NCI-H2196 treated with DMSO at 0.1 percent for 48 hours (cell line): ENCODE data around the gene PRF1.
"Not testable (repeated sequence)": the region's sequence is repeated elsewhere in the genome, so short reads cannot be mapped to it uniquely, and the experiment has no call there.

Experiments used
- DNase-seq: peaks from one replicate; lab custom pipeline; 2025; ENCODE audit not compliant: unreplicated experiment; lab: John Stamatoyannopoulos, UW

The PRF1 gene

DNA sequence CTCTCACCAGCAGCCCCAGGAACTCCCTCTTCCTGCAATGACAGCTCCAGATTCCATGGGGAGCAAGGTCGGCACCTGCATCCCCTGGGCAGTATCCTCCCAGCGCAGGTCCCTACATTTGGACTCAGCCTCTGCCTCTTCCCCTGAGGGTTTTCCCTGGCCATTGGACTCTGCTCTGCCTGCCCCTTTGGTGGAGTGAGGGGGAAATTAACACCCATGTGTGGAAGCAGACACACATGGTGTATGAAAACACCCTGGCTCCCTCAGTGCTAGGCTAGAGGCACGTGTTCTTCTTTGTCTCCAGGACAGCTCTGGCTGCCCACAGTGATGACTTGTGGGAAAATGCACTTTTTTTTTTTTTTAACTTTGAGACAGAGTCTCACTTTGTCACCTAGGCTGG is 8.4 kb downstream of the PRF1 start:
- no peak for DNase-seq

DNA sequence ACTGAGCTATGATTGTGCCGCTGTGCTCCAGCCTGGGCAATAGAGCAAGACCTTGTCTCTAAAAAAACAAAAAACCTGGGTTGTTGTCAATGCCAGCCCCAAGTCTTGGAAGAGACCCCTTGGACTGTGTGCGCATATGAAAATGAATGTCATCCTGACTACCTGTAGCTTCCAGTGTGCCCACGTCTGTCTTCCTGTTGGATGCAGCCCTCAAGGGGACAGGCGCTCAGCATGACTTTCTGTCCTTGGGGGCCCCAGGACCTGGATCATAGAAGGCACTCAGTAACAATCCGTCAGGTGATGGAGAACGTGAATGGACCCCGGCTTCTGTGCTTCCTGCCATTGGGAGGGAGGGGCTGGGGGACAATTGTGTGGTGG is 9.0 kb downstream of the PRF1 start:
- no peak for DNase-seq

DNA sequence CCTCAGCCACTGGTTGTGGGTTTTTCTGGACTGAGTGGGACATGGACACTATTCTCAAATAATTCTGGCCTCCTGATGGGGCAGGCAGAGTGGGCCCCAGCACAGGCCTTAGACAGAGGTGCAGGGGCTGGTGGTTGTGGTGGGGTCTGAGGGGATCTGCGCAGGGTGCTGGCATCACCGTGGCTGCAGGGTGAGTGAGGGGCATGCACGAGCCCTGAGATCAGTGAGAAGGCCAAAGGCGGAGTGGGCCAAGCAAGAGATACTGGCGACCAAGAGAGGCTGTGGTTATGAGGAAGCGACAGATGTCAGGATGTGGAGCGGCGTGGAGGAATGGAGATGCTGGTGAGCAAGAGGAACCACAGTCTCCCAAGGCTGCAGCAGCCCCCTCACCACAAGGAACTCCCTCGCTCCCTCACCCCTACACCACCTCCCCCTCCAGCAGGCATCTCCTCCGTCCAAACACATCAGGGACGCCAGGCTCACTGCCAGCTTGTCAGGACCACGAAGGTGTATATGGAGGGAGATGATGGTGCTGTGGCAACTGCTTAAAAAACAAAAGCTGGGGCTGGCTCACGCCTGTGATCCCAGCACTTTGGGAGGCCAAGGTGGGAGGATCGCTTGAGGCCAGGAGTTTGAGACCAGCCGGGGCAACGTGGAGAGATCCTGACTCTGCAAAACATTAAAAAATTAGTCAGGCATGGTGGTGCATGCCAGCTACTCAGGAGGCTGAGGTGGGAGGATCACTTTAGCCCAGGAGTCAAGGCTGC is 9.6 kb downstream of the PRF1 start:
- DNase-seq = no peak

DNA sequence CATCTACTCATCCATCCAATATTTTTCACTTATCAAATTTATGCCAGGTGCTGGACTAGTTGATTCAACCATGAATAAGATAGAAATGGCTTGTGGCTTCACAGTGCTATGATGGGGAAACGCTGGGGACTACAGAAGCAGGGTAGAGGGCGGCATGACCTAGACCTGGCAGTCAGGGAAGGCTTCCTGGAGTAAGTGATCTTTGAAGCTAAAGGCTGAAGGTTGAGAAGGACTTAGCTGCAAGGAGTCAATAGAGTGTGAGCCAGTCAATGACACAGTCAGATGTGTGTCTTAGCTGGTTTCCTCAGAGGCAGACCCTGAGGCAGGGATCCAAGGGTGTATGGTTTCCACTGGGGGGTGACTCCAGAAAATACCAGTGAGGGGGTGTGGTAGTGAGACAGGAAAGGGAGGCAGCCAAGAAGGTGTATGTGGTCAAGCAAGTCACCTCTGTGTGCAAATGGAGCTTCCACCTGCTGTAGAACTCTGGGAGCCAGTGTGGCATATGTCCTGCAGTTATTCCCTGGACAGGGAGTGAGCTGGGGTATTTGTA is 10.3 kb downstream of the PRF1 start:
- no peak for DNase-seq

DNA sequence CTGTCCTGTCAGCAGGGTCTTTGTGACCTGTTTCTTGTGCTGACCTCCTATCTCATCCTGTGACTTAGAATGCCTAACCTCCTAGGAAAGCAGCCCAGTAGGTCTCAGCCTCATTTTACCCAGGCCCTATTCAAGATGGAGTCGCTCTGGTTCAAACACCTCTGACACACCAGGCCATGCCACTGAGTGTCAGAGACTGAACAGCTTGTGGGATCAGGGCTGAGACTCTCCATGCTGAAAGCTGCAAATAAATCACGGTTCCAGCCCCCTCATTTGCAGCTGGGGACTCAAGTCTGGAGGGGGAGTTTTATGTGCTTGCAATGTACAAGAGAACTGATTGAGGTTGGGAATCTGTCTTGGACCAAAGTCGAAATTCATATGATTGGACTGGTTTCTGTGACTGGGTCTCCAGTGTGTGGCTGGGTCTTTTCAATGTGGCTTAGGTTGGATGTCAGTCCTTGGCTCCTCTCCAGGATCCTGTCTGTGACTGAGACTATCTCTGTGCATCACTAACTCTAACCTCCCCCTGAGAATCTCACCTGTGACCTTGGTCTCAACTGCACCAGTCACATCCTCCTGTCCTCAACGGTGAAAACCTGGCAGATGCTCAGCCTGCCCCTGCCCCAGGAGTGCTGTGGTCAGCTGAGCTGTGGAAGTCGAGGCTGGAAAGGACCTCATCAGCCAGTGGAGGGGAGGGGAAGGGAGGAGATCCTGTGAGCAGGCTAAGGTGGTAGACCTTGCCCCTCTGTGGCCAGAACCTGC is 11.7 kb downstream of the PRF1 start:
- DNase-seq = no peak

DNA sequence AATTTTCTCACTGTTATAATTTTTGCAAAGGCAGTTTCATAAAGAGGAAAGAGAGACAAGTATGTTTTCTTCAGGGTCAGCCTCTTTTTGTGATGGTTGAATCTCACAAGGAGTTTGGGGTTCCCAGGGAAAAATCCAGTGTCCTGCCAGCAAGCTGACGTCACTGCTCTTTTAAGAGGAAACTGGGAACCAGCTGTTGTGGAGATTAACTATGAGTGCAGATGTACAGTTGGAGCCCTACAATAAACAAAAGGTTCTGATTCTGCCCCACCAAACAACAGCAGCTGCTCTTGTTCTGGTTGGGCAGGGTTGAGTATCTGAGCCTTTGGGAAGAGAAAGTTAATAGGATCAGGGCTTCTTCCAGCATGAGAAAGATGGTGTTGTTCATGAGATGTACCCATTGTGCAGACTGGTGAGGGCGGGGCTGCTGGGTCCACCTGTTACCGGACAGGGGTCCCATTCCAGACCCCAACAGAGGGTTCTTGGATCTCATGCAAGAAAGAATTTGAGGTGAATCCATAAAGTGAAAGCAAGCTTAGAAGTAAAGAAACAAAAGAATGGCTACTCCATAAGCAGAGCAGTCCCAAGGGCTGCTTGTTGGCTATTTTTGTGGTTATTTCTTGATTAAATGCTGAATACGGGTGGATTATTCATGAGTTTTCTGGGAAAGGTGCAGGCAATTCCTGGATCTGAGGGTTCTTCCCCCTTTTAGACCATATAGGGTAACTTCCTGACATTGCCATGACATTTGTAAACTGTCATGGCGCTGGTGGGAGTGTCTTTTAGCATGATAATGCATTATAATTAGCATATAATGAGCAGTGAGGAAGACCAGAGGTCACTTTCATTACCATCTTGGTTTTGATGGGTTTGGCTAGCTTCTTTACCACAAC is 12.5 kb downstream of the PRF1 start:
- no peak for DNase-seq

GRCh38 chr10:70588859-70589570 is 13.5 kb downstream of the PRF1 start:
- no peak for DNase-seq

- no peak for DNase-seq
Measured at GRCh38 chr10:70588255-70588654, 14.3 kb downstream of the PRF1 start.

DNA sequence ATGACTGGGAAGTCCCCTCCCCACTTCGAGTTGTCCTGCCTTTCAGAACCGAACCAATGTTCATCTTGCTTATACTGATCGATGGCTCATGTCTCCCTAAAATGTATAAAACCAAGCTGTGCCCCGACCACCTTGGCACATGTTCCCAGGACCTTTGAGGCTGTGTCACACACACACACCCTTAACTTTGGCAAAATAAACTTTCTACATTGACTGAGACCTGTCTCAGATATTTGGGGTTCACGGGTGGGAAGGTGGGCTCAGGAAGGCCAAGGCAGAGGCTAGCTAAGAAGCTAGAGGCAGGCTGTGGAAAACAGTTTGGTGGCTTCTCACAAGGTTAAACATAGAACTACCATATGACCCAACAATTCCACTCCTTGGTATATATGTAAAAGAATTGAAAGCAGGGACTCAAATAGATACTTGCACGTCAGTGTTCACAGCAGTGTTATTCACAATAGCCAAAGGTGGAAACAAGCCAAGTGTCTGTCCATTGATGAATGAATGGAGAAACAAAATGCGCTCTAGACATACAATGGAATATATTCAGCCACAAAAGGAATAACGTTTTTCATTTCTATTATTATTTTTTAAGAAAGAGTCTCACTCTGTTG is 15.4 kb downstream of the PRF1 start:
- no peak for DNase-seq

DNA sequence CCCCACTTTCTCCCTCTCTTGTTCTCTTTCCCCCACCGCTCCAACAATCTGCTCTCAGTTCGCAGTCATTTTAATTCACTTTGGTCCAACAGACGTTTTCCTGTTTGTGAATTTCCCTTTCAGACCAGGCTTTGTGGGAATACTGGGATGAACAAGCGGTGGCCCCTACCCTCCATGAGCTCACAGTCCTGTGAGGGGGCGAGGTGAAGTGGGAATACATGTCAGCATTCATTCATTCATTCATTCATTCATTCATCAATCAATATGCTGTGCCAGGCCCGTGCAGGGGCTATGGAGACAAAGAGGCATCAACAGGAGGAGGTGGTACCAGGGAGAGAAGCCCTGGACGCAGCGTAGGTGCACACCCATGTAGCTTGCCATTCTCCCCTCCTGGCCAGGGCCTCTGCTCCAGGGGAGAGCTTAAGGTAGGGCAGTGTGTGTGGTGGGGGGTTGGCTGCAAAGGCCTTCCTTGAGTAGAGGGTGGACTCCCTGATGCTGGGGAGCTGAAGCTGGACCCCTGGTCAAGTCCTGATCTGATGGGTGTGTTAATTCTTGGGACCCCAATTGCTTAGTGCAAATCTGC is 16.1 kb downstream of the PRF1 start:
- DNase-seq = no peak

DNA sequence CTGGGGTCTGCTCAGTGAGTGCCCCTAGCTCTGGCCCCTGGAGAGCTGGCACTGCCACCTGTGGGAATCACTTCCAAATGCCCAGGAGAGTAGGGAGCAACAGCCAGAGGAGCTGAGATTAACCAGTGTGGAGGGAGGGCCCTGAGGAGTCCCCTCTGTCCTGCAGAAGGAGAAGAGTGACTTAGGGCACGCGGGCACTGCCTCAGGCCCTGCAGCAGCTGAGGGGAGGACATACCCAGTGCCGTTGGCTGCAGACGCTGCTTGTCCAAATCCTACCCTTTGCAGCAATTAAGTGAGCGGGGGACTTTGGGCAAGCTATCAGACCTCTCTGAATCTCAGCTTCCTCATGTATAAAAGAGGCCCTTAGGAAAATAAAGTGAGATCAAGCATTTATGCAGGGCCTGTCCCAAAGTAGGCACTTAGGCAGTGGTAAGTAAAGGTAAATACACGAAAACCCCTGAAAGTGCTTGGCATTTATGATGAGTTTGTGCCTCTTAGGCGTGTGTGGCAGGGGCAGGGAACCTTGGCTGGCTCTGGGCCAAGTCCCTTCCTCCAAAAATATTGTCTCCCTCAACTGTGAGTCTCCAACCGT is 16.9 kb downstream of the PRF1 start:
- DNase-seq = no peak

DNA sequence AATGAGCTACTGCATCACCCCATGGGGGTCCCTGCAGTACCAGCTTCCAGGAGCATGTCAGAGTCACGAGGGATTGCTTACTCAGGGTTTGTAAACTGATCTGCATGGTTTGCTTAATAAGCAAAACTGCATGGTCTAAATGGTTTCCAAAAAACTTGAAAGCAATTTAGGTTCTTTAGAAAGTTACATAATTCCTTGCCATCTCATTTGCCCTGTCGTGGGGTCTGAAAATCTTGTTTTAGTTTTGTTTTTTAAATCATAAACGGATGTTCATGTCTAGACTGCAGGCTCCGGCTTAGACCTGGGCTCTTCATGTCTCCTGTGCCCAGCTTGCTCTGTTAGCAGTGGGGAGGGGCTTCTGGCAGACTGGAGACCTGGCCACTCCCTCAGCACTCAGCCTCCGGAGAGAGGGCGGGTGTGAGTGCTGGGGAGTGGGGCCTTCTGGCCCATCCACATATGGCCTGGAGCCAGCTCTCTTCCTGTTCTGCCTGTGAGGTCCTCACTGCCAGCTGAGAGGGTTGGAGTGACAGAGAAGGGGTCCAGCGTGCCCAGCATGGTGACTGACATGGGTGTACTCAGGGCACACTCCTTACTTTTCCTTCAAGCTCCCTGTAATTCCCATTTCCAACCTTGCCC is 17.5 kb downstream of the PRF1 start:
- no peak for DNase-seq

- DNase-seq = no peak
Measured at GRCh38 chr10:70584366-70584765, 18.2 kb downstream of the PRF1 start.

DNA sequence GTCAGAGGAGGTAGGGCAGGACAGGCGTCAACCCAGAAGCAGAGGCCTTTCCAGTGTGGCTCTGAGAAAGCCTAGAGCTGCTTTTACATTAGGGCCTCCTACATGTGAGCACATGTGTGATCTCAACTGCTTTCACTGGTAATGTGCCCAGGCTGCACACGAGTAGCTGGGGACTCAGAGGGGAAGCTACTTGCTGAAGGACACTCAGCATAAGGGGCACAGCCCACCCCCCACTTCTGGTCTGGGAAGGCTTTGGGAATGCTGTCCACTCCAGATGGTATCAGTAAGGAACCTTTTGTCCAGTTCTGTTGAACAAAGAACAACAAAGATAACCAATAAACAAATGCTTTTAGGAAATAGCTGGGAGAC is 18.9 kb downstream of the PRF1 start:
- DNase-seq = no peak

GRCh38 chr10:70582793-70583668 is 19.5 kb downstream of the PRF1 start:
- no peak for DNase-seq

GRCh38 chr10:70581176-70581575 is 21.4 kb downstream of the PRF1 start:
- not testable (repeated sequence) for DNase-seq

GRCh38 chr10:70579234-70580002 is 23.1 kb downstream of the PRF1 start:
- DNase-seq = no peak
